SK-N-SH treated with all-trans-retinoic acid at 6 μM for 48 hours (cell line): ENCODE data around the gene NSG2.

ENCODE experiments used
- ATAC-seq: fragments of 200-7000 bp; cut with Tn5 transposase; 3 replicates; pipeline ENCODE4 v1.9.1; 2020; ENCODE audit warnings: mild to moderate bottlenecking, moderate library complexity
- ARNTL ChIP-seq: fragments of 450-650 bp; formaldehyde crosslinking; IDR thresholded peaks from 2 replicates; pipeline ENCODE4 v1.5.0; 2020; ENCODE audit warnings: low read depth, mild to moderate bottlenecking, moderate library complexity, borderline replicate concordance
- BACH2 ChIP-seq: fragments of 250-450 bp; sonication (Bioruptor Pico); IDR thresholded peaks from 2 replicates; pipeline ENCODE4 v1.9.0; 2021; ENCODE audit warnings: mild to moderate bottlenecking, borderline replicate concordance
- CREB5 ChIP-seq: fragments of 250-450 bp; sonication (Bioruptor Pico); IDR thresholded peaks from 2 replicates; pipeline ENCODE4 v1.5.1; 2020; ENCODE audit warnings: low read depth, mild to moderate bottlenecking, moderate library complexity
- CSDC2 ChIP-seq: fragments of 250-450 bp; sonication (Bioruptor Pico); IDR thresholded peaks from 2 replicates; pipeline ENCODE4 v1.5.0; 2020; ENCODE audit warnings: mild to moderate bottlenecking, moderate library complexity
- CSRNP3 ChIP-seq: fragments of 250-450 bp; sonication (Bioruptor Pico); IDR thresholded peaks from 2 replicates; pipeline ENCODE4 v1.5.1; 2021; ENCODE audit warnings: mild to moderate bottlenecking, moderate library complexity
- ESRRG ChIP-seq: fragments of 250-450 bp; sonication (Bioruptor Pico); IDR thresholded peaks from 2 replicates; pipeline ENCODE4 v1.6.1; 2021; ENCODE audit warnings: mild to moderate bottlenecking
- GLIS3 ChIP-seq: fragments of 250-450 bp; sonication (Bioruptor Pico); IDR thresholded peaks from 2 replicates; pipeline ENCODE4 v1.5.0; 2020; ENCODE audit warnings: mild to moderate bottlenecking, moderate library complexity
- ISL1 ChIP-seq: fragments of 250-450 bp; sonication (Bioruptor Pico); IDR thresholded peaks from 2 replicates; pipeline ENCODE4 v2.1.2; 2022; ENCODE audit warnings: mild to moderate bottlenecking, moderate library complexity
- PATZ1 ChIP-seq: fragments of 250-450 bp; sonication (Bioruptor Pico); IDR thresholded peaks from 2 replicates; pipeline ENCODE4 v1.8.0; 2020; ENCODE audit warnings: mild to moderate bottlenecking, moderate library complexity, borderline replicate concordance
- POU6F1 ChIP-seq: fragments of 250-450 bp; sonication (Bioruptor Pico); IDR thresholded peaks from 2 replicates; pipeline ENCODE4 v1.8.0; 2021; ENCODE audit warnings: low read depth, mild to moderate bottlenecking, moderate library complexity, borderline replicate concordance
- PPARA ChIP-seq: fragments of 250-450 bp; sonication (Bioruptor Pico); IDR thresholded peaks from 2 replicates; pipeline ENCODE4 v1.5.0; 2020; ENCODE audit warnings: mild to moderate bottlenecking, borderline replicate concordance
- RARB ChIP-seq: fragments of 250-450 bp; sonication (Bioruptor Pico); IDR thresholded peaks from 2 replicates; pipeline ENCODE4 v1.8.0; 2021; ENCODE audit warnings: mild to moderate bottlenecking, moderate library complexity
- TCF4 ChIP-seq: fragments of 250-450 bp; sonication (Bioruptor Pico); IDR thresholded peaks from 2 replicates; pipeline ENCODE4 v1.8.0; 2021; ENCODE audit warnings: mild to moderate bottlenecking, moderate library complexity, borderline replicate concordance
- TOX ChIP-seq: fragments of 250-450 bp; sonication (Bioruptor Pico); IDR thresholded peaks from 2 replicates; pipeline ENCODE4 v1.8.0; 2021; ENCODE audit warnings: mild to moderate bottlenecking, moderate library complexity, borderline replicate concordance
- TSHZ2 ChIP-seq: fragments of 250-450 bp; sonication (Bioruptor Pico); IDR thresholded peaks from 2 replicates; pipeline ENCODE4 v1.5.0; 2020; ENCODE audit warnings: mild to moderate bottlenecking, moderate library complexity
- ZFP3 ChIP-seq: fragments of 250-450 bp; sonication (Bioruptor Pico); IDR thresholded peaks from 2 replicates; pipeline ENCODE4 v1.5.0; 2020; ENCODE audit warnings: mild to moderate bottlenecking, moderate library complexity
- ZFP30 ChIP-seq: fragments of 450-650 bp; formaldehyde crosslinking; IDR thresholded peaks from 2 replicates; pipeline ENCODE4 v1.5.0; 2022; ENCODE audit warnings: mild to moderate bottlenecking, moderate library complexity
- ZNF565 ChIP-seq: fragments of 450-650 bp; formaldehyde crosslinking; conservative IDR thresholded peaks from 2 replicates; pipeline ENCODE4 v1.5.0; 2020; ENCODE audit warnings: low read depth, mild to moderate bottlenecking, moderate library complexity
- ZNF70 ChIP-seq: fragments of 450-650 bp; formaldehyde crosslinking; IDR thresholded peaks from 2 replicates; pipeline ENCODE4 v1.5.0; 2020; ENCODE audit warnings: mild to moderate bottlenecking, moderate library complexity
- ZNF8 ChIP-seq: fragments of 450-650 bp; formaldehyde crosslinking; IDR thresholded peaks from 2 replicates; pipeline ENCODE4 v1.5.0; 2020; ENCODE audit warnings: mild to moderate bottlenecking, moderate library complexity

Gene NSG2

GRCh38 chr5:174111287-174111973, 65.9 kb downstream of the NSG2 start:
- no peak for ATAC-seq
- TF ChIP-seq TSHZ2 (CRISPR knock-in tag) (no peak), ZNF565 (CRISPR knock-in tag) (no peak), TCF4 (CRISPR knock-in tag) (no peak), ZNF8 (no peak), CREB5 (CRISPR knock-in tag) (no peak), TOX (CRISPR knock-in tag) (no peak), BACH2 (CRISPR knock-in tag) (no peak), ISL1 (no peak), PPARA (CRISPR knock-in tag) (no peak), CSDC2 (no peak), PATZ1 (CRISPR knock-in tag) (no peak), ZFP3 (no peak), ESRRG (CRISPR knock-in tag) (no peak), POU6F1 (no peak), ZFP30 (CRISPR knock-in tag) (no peak)

- ATAC-seq = no peak
- TF ChIP-seq TOX (CRISPR knock-in tag) (no peak), ZFP30 (CRISPR knock-in tag) (no peak)
Measured at GRCh38 chr5:174115226-174115625, 69.7 kb downstream of the NSG2 start.

GRCh38 chr5:174118823-174119467, 73.4 kb downstream of the NSG2 start:
- no peak for ATAC-seq
- no peak for TF ChIP-seq TOX (CRISPR knock-in tag)

- TF ChIP-seq ZNF565 (CRISPR knock-in tag) (no peak), ARNTL (no peak), TCF4 (CRISPR knock-in tag) (no peak), CSRNP3 (CRISPR knock-in tag) (no peak), PPARA (CRISPR knock-in tag) (no peak), GLIS3 (CRISPR knock-in tag) (no peak), ZFP3 (no peak), ZNF70 (CRISPR knock-in tag) (no peak), ESRRG (CRISPR knock-in tag) (no peak), PATZ1 (CRISPR knock-in tag) (no peak), TOX (CRISPR knock-in tag) (no peak), RARB (CRISPR knock-in tag) (no peak), CREB5 (CRISPR knock-in tag) (no peak)
- ATAC-seq = no peak
Measured at GRCh38 chr5:174119468-174119881, 74.0 kb downstream of the NSG2 start.
